ENCODE data around the gene SSRP1.

GRCh38 chr11:57279116-57279515 is 56.6 kb downstream of the SSRP1 start:
- TF ChIP-seq EZH2 (IDR thresholded peaks at IDR 0.05) (no peak), POLR2AphosphoS5 (IDR thresholded peaks at IDR 0.05; ENCODE audit: borderline replicate concordance, low read depth, low read length) (no peak)

All from SK-N-MC (cell line).